Ecto neural progenitor cell (in vitro differentiated cells): ENCODE data around the gene DAPK2.

Experiments used
- DNase-seq: peaks from one replicate; pipeline ENCODE4 v3.0.0-alpha.2; 2018; ENCODE audit warnings: low spot score

Gene DAPK2

DNA sequence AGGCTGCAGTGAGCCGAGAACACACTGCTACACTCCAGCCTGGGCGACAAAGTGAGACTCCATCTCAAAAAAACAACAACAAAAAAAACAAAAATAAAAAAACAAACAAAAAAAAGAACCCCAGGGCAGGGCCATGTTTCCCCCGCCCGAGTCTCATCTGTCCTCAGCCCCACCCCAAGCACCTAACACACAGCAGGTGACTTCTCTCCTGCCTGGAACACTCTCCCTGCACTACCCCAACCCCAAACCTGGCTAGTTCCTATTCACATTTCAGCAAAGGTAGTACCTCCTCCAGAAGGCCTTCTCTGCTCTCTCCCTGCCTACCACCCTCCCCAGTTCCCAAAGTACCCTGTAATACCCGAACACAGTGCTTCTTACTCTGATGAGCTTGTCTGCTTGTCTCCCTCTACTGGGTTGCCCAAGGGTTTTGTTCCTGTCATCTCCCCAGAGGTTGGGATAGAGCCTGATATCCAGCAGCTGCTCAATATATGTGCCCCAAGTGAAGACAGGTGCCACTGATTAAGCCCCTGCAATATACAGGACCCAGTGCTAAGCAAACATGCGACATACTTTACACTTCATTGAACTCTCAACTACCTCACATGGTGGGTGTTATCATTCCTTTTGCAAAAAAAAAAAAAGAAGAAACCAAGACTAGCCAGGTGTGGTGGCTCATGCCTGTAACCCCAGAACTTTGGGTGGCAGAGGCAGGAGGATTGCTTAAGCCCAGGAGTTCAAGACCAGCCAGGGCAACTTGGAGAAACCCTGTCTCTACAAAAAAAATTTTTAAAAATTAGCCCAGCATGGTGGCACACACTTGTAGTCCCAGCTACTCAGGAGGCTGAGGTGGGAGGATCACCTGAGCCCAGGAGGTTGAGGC is 103.6 kb downstream of the DAPK2 start:
- no peak for DNase-seq

- no peak for DNase-seq
These were observed 104.4 kb downstream of the DAPK2 start for GRCh38 chr15:63941698-63942465.

- DNase-seq, result no peak
These were observed 105.2 kb downstream of the DAPK2 start for GRCh38 chr15:63940966-63941620.

- DNase-seq, result no peak
These were observed 106.7 kb downstream of the DAPK2 start for GRCh38 chr15:63939531-63940130.

DNA sequence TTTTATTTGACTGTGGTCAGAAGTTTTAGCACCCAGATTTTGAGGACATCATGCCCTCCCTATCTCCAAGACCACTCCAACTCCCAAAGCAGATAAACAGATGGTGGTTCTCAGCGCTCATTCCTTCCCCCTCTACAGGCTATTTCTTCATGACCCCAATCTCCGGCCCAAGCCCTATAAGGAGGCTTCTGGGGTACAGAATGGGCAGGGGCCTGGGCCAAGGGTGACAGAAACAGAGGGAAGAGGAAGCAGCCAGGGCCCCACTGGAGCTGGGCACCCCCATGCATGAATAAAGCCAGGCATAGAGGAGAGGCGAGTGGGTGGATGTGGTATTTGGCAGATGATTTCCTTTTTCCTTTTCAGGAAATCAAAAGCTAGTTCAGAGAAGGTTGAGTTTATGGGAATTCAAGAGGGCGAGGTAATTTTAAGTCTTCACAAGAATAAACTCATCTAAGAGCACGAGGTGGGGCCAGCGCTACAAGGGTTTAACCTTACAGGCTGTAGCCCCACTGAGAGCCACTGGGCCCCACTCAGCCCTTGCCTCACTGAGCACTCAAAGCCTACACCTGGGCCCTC is 107.7 kb downstream of the DAPK2 start:
- no peak for DNase-seq

DNA sequence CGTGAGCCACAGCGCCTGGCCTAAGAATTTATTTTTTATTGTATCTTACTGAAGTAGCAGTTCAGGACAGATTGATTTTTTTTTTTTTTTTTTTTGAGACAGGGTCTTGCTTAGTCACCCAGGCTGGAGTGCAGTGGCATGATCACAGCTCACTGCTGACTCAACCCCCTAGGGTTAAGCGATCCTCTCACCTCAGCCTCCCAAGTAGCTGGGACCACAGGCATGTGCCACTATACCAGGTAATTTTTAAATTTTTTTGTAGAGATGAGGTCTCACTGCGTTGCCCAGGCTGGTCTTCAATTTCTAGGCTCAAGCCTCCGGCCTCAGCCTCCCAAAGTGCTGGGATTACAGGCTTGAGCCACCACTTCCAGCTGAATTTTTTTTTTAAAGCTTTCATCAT is 112.8 kb downstream of the DAPK2 start:
- no peak for DNase-seq

DNA sequence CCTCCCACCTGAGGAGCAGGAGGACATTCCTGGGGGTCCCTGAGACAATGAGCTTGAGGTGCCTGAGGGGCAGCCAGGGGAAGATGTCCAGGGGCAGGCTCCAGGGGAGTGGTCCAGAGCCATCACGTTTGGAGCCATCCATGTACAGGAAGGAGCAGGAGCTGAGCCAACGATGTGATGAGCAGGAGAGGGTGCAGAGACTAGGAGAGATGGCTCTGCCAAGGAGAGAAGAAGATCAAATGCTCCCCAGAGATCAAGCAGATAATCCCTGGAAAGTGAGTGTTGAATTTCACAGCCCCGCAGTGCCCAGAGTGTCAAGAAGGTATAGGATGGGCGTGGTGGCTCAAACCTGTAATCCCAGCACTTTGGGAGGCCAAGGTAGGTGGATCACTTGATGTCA is 114.7 kb downstream of the DAPK2 start:
- DNase-seq, result no peak

GRCh38 chr15:63930034-63930433 is 116.3 kb downstream of the DAPK2 start:
- no peak for DNase-seq

GRCh38 chr15:63928185-63928842 is 118.0 kb downstream of the DAPK2 start:
- DNase-seq, result no peak

DNA sequence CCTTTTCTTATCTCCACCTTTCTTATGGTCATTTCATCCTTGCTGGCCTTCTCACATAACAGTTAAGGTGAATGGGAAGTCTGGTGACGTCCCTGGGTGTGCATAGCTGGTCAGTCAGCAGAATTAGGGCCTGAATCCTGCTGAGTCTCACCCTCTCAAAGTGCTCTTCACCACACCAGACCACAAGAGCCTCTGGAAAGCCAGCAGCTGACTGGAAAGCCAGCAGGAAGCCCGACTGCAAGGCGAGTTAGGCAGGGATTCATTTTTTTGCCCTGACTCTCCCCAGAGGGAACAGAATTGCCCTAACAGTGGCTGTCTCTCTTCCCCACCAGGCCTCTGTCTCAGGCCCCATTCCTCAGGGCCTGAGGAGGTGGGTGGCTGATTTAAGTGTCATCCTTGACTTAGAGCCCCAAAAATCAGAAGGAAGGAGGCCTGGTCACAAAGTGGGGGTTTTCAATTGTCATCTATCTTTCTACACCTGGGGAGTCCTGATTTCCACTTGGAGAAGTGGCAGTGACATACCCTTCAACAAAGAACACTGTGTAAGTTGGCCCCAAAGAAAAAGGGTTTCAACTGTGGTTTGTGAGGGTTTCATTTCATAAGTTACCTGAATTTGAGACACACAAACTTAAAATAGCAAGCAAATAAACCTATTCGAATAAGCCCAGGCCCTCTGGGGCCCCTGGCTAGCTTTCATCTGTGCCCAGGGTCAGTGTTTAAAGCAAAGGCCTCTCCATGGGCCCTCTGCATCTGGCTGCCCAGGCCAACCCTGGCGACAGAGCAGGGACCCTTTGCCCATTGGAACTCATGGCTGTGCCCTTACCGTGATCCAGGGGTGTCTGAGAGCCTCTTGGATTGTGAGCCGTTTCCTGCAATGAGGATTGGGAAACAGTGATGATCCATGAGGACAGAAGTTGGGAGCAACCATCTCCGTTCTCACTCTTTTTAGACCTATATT is 122.0 kb downstream of the DAPK2 start:
- no peak for DNase-seq

- no peak for DNase-seq
These were observed 123.4 kb downstream of the DAPK2 start for GRCh38 chr15:63922916-63923315.

DNA sequence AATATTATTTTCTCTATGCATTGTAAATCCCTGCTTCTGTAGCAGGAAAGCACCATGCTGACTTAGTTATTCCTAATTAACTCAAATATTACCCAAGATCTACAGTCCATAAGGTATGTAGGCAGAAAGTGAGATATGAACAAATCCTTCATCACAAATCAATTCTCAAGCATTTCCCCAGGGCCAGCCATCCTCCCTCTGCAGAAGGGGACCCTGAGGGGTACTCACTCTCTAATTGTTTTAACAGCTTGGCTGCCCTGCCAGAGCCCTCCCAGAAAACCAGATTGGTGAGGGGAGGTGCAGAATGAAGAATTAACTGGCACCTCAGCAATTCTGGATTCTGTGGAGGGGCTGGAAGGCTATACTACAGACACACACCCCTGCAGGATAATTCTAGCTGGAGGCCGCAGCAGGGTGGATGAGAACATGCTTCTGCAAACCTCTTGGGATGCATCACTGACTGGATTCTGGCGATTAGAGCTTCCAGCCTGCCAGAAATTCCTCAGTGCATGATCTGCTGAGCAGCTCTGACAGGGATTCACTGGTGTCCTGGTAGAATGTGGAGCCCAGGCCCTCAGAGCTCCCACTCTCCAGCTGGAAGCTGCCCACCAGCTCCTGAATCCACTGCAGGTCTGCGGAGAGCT is 123.9 kb downstream of the DAPK2 start:
- no peak for DNase-seq

GRCh38 chr15:63920504-63921175 is 125.6 kb downstream of the DAPK2 start:
- no peak for DNase-seq

GRCh38 chr15:63918901-63919348 is 127.4 kb downstream of the DAPK2 start:
- no peak for DNase-seq

DNA sequence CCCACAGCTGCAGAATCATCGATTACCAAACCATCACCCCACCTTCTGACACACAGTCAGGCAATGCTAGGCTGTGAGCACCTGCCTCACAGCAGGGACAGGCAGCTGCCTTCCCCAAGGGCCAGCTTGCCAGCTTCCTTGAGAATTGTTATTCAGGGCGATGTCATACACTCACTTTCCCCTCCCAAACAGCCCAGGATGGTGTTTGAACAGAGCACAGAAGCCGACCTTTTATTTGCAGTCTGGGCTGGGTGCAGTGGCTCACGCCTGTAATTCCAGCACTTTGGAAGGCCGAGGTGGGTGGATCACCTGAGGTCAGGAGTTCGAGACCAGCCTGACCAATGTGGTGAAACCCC is 128.0 kb downstream of the DAPK2 start:
- no peak for DNase-seq

DNA sequence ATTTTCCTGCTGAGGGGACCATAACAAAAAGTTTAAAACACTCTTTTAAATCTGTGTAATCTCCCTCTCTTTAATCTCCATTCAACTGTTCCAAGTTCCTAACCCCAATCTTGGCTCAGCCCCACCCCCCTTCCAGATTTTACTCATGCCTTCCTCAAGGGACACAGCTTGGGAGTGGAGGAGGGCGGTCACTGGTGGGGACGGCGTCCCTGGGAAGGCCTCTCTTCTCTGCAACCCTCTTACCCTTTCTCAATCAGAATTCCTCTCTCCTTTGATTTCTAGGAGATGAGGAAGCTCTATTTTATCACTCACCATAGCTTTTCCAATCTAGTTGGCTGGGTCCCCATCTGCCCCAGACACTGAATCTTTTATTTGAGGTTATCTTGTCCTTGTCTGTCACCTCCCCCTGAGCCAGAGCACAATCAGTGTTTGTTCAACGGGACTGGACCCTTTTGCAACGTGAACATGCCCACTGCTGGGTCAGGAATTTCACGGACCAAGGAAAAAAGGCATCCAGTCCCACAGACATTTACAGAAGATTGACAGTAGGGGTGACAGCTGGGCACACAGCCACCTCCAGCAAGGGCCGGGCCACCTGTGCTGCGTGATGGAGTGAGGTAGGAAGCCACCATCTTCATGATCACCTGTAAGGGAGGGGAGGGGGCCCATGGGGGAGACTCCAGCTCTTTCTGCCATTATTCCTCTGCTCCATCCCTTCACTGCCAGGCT is 128.5 kb downstream of the DAPK2 start:
- DNase-seq, result no peak

GRCh38 chr15:63915873-63916771 is 130.2 kb downstream of the DAPK2 start:
- DNase-seq, result peak; percentile 66
